Stomach (tissue), 19 donors: Measurements from ENCODE around the gene ADCY10. TPM values are rescaled to one million over a fixed set of nuclear protein-coding genes. Genes with fewer than 3 reads are reported as not detected.

Experiments used
- DNase-seq, 2 donors: peaks; one replicate each; pipeline versions ENCODE4 v3.0.0 to v3.0.0-alpha.2; 2013 to 2019
- H3K27ac ChIP-seq, 5 donors: fragments of 200-600 bp in 4 of 5; sonication (generic) in 4 of 5; one replicate each; pipeline ENCODE4 v1.5.1; 2013 to 2019; ENCODE audit warnings: mild to moderate bottlenecking in 1 of 5, moderate library complexity in 1 of 5
- H3K27me3 ChIP-seq, 3 donors: fragments of 200-600 bp; sonication (generic); one replicate each; pipeline ENCODE4 v1.5.1; 2017 to 2019; ENCODE audit warnings: mixed run types in 1 of 3
- H3K36me3 ChIP-seq, 4 donors: fragments of 200-600 bp; sonication (generic); 1 replicate in 3 of 4; 2 replicates in 1 of 4; pipeline ENCODE4 v1.5.1; 2016 to 2019
- H3K4me1 ChIP-seq, 4 donors: fragments of 200-600 bp; sonication (generic); one replicate each; pipeline ENCODE4 v1.5.1; 2016 to 2019
- H3K4me3 ChIP-seq, 4 donors: fragments of 200-600 bp; sonication (generic) in 3 of 4; one replicate each; pipeline ENCODE4 v1.5.1; 2016 to 2019; ENCODE audit warnings: mild to moderate bottlenecking in 1 of 4
- H3K9me3 ChIP-seq, 4 donors: fragments of 200-600 bp; sonication (generic); one replicate each; pipeline ENCODE4 v1.5.1; 2016 to 2019
- EP300 ChIP-seq: sonication (generic); formaldehyde crosslinking; IDR thresholded peaks from one replicate; pipeline ENCODE4 v1.6.1; 2017; ENCODE audit warnings: antibody characterized with exemption
- POLR2A ChIP-seq, 4 donors: fragments of 450-650 bp; IDR thresholded peaks; one replicate each; pipeline ENCODE4 v1.6.1; 2016; ENCODE audit warnings: antibody characterized with exemption in 4 of 4, control low read depth in 2 of 4, mild to moderate bottlenecking in 1 of 4, moderate library complexity in 1 of 4
- POLR2AphosphoS5 ChIP-seq, 3 donors: sonication (generic); formaldehyde crosslinking; IDR thresholded peaks; one replicate each; pipeline ENCODE4 v1.6.1; 2016; ENCODE audit warnings: antibody characterized with exemption in 3 of 3
- WGBS, 5 donors: extraction: QIAGEN DNeasy Blood & Tissue Kit in 3 of 5; methylation state at CpG; one replicate each; pipeline versions ENCODE4 v1.1.5 to v1.1.7; 2013 to 2018; 5-methylcytosine and 5-hydroxymethylcytosine counted together
- intact Hi-C: fragments of 100-400 bp; cut with DNase I; formaldehyde crosslinking; loops from one replicate; pipeline ENCODE4 v1.15.1; 2023; ENCODE audit warnings: low total_unique reads
- long read RNA-seq, 10 donors: transcript quantifications; one replicate each; lab custom pipeline, GENCODE V29; 2026
- polyA plus RNA-seq, 3 donors: library from polyadenylated mRNA; stranded (reverse); fragments of 200-250 nt; gene quantifications; one replicate each; pipeline ENCODE4 v1.2.3, GENCODE V29; 2013
- total RNA-seq, 5 donors: library from RNA; depleted of rRNA; stranded (reverse); fragments of >200 nt; gene quantifications; one replicate each; pipeline versions ENCODE4 v1.1.0 to v1.2.3, GENCODE V29; 2014 to 2016
- TF ChIP-seq, protein P1 (sequence below), 7 experiments: fragments of 450-650 bp in 4 of 7; fragments of 200-600 bp in 3 of 7; sonication (generic) in 3 of 7; IDR thresholded peaks; one replicate each; pipeline ENCODE4 v1.5.1; 2016 to 2019; ENCODE audit warnings: antibody characterized with exemption in 7 of 7, control low read depth in 2 of 7, mild to moderate bottlenecking in 1 of 7
- donor health status: healthy with polysubstance abuse.
- donor health status: Bipolar disorder and iron deficiency.
- donor health status: healthy.

Gene ADCY10
- total RNA-seq (not detected), polyA plus RNA-seq (under 1 TPM in 1 of 3 donors, not detected in 2; 0.60 TPM)
- long read RNA-seq, donor 1, result 0 reads
- long read RNA-seq, donor 2, result 0 reads
- long read RNA-seq, donor 3, result 0 reads
- long read RNA-seq, donor 4, result 0 reads
- long read RNA-seq, donor 5, result 0 reads
- long read RNA-seq, donor 6, result 0 reads
- long read RNA-seq, donor 7, result 0 reads
- long read RNA-seq, donor 8, result 0 reads
- long read RNA-seq, donor 9, result 0 reads
- long read RNA-seq, donor 10, result 0 reads

DNA sequence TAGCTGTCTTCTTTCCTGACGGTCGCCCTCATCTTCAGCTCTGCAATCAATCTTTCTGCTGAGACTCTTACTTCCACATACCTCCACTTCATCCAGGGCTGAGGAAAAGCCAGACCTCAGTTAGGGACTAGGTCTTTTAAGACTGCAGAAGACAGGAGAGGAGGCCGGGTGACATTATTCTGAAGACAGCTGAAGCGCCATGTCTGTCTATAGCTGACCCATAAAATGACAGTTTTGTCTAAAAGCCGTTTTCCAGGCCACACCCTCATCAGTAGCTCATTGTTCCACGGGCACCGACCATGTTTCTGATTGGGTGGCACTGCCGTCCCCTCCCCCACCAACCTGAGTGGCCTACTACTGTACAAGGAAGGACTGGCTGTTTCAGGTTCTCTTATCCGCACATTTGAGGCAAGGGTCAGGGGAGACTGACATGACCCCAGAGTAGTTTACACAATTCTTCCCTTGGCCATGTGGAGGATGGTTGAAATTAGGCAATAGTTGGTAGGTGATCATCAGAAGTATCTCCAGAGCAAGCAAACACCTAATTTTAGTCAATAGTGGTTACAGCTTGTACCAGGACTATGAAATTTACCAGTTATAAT, at the start of gene ADCY10:
Gene ADCY10 (minus strand): TSS at position 240 of the 602 bp plus-strand sequence. CDS start 8,994 bp downstream, outside the sequence.
- H3K36me3 ChIP-seq, result peaks cover 0 to 44% (median 39%) of the 10 kb centered on the region in 4 donors
- WGBS, 5 donors, result 69 to 84% (median 74%) methylated on average over 9 of the region's 9 CpGs
- H3K27me3 ChIP-seq, result no peaks in the 10 kb centered on the region
- DNase-seq, result peak in 1 of 2 donors; percentile 37
- H3K9me3 ChIP-seq, result peaks cover 0 to 8% (median 3%) of the 10 kb centered on the region in 4 donors
- no peak for TF ChIP-seq POLR2AphosphoS5 (IDR thresholded peaks at IDR 0.05)
- TF ChIP-seq, protein P1, sequence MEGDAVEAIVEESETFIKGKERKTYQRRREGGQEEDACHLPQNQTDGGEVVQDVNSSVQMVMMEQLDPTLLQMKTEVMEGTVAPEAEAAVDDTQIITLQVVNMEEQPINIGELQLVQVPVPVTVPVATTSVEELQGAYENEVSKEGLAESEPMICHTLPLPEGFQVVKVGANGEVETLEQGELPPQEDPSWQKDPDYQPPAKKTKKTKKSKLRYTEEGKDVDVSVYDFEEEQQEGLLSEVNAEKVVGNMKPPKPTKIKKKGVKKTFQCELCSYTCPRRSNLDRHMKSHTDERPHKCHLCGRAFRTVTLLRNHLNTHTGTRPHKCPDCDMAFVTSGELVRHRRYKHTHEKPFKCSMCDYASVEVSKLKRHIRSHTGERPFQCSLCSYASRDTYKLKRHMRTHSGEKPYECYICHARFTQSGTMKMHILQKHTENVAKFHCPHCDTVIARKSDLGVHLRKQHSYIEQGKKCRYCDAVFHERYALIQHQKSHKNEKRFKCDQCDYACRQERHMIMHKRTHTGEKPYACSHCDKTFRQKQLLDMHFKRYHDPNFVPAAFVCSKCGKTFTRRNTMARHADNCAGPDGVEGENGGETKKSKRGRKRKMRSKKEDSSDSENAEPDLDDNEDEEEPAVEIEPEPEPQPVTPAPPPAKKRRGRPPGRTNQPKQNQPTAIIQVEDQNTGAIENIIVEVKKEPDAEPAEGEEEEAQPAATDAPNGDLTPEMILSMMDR (IDR thresholded peaks at IDR 0.05), result no peak
- TF ChIP-seq EP300, result no peak
- TF ChIP-seq POLR2A (IDR thresholded peaks at IDR 0.05), result no peak
- H3K27ac ChIP-seq, result peak within 1 kb of the TSS; percentile 64 to 84 (median 68)
- H3K4me1 ChIP-seq, result peaks cover 14 to 74% (median 49%) of the 10 kb centered on the region in 4 donors
- intact Hi-C loops, result no loop called here
- no peak within 1 kb of the TSS for H3K4me3 ChIP-seq

GRCh38 chr1:167957710-167958109, 43.8 kb upstream of the ADCY10 start:
- no peak overlapping the region for H3K27ac ChIP-seq
- H3K36me3 ChIP-seq, result peaks cover 23 to 42% (median 36%) of the 10 kb centered on the region in 4 donors
- no peak for DNase-seq
- peaks cover 0 to 14% (median 0%) of the 10 kb centered on the region in 4 donors for H3K4me1 ChIP-seq
- TF ChIP-seq POLR2AphosphoS5 (IDR thresholded peaks at IDR 0.05) (no peak), POLR2A (IDR thresholded peaks at IDR 0.05) (no peak), EP300 (no peak)
- TF ChIP-seq, protein P1 (IDR thresholded peaks at IDR 0.05), result no peak
- H3K9me3 ChIP-seq, result no peaks in the 10 kb centered on the region
- no peak overlapping the region for H3K4me3 ChIP-seq
- intact Hi-C loops, result no loop called here
- no peaks in the 10 kb centered on the region for H3K27me3 ChIP-seq

- Histone ChIP-seq H3K36me3 (peaks cover 33 to 46% (median 43%) of the 10 kb centered on the region in 4 donors), H3K27ac (no peak overlapping the region), H3K4me3 (no peak overlapping the region), H3K4me1 (peaks cover 0 to 23% (median 7%) of the 10 kb centered on the region in 4 donors), H3K9me3 (no peaks in the 10 kb centered on the region), H3K27me3 (no peaks in the 10 kb centered on the region)
- no peak for DNase-seq
- TF ChIP-seq EP300, result no peak
- TF ChIP-seq, protein P1 (IDR thresholded peaks at IDR 0.05), result no peak
- WGBS, 5 donors, result 95 to 100% (median 95%) methylated on average over 2 of the region's 2 CpGs
- intact Hi-C loops, result no loop called here
These were observed 42.0 kb upstream of the ADCY10 start for GRCh38 chr1:167955915-167956314.

GRCh38 chr1:167950569-167950968, 36.6 kb upstream of the ADCY10 start:
- Histone ChIP-seq H3K4me3 (no peak overlapping the region), H3K36me3 (peaks cover 30 to 51% (median 42%) of the 10 kb centered on the region in 4 donors), H3K4me1 (peaks cover 0 to 55% (median 27%) of the 10 kb centered on the region in 4 donors), H3K27ac (no peak overlapping the region), H3K9me3 (no peaks in the 10 kb centered on the region), H3K27me3 (no peaks in the 10 kb centered on the region)
- no peak for DNase-seq
- no peak for TF ChIP-seq POLR2A (IDR thresholded peaks at IDR 0.05)
- TF ChIP-seq, protein P1 (IDR thresholded peaks at IDR 0.05), result no peak
- TF ChIP-seq EP300, result no peak
- no peak for TF ChIP-seq POLR2AphosphoS5 (IDR thresholded peaks at IDR 0.05)
- intact Hi-C loops, result no loop called here
- WGBS, 5 donors, result 50 to 68% (median 61%) methylated on average over 1 of the region's 1 CpG
